ENCODE data around the gene KRI1. TPM values are rescaled to one million over a fixed set of nuclear protein-coding genes. Genes with fewer than 3 reads are reported as not detected.
"Not testable (repeated sequence)": the region's sequence is repeated elsewhere in the genome, so short reads cannot be mapped to it uniquely, and the experiment has no call there.

The KRI1 gene
- total RNA-seq, 2 experiments from 2014 or later: 73.3 to 75.3 TPM

GRCh38 chr19:10554760-10555609, 10.8 kb downstream of the KRI1 start:
- POLR2A ChIA-PET: interaction anchor here (0.7 to 1.2 kb wide), 4 partner anchors 11 to 83 kb away, joined by 3 to 5 read pairs (median 4); partner anchors contain the start of gene KRI1
- CTCF ChIA-PET: interaction anchor here (0.5 to 4.1 kb wide), 9 partner anchors 10 to 318 kb away, joined by 4 to 26 read pairs (median 5); partner anchors contain the start of genes CDKN2D, KRI1 and QTRT1

- POLR2A ChIA-PET: interaction anchor here (0.7 to 1.1 kb wide), 3 partner anchors 9 to 237 kb away, joined by 3 to 5 read pairs (median 3); no protein-coding TSS in a partner anchor
- CTCF ChIA-PET: interaction anchor here (0.5 to 4.1 kb wide), 12 partner anchors 9 to 164 kb away, joined by 3 to 26 read pairs (median 5); partner anchors contain the start of genes ATG4D, CDKN2D, DNM2 and KRI1
Observed at GRCh38 chr19:10553943-10554381, 11.8 kb downstream of the KRI1 start.

GRCh38 chr19:10553087-10553667, 12.6 kb downstream of the KRI1 start:
- ChIA-PET POLR2A (interaction anchor here (0.6 to 1.6 kb wide), 8 partner anchors 8 to 377 kb away, joined by 3 to 7 read pairs (median 6); partner anchors contain the start of genes KRI1 and S1PR5), CTCF (interaction anchor here (0.7 to 4.1 kb wide), 10 partner anchors 9 to 164 kb away, joined by 3 to 26 read pairs (median 6); partner anchors contain the start of genes ATG4D, CDKN2D, DNM2 and KRI1)

GRCh38 chr19:10552510-10553053, 13.2 kb downstream of the KRI1 start:
- ChIA-PET CTCF (interaction anchor here (0.5 to 4.1 kb wide), 13 partner anchors 8 to 165 kb away, joined by 3 to 26 read pairs (median 4); partner anchors contain the start of genes ATG4D, CDC37, CDKN2D and DNM2), POLR2A (interaction anchor here (0.6 to 1.6 kb wide), 5 partner anchors 8 to 36 kb away, joined by 3 to 6 read pairs (median 4); partner anchors contain the start of genes KRI1 and S1PR5)

GRCh38 chr19:10551698-10552301, 14.0 kb downstream of the KRI1 start:
- ChIA-PET CTCF (interaction anchor here (0.5 to 4.1 kb wide), 12 partner anchors 9 to 161 kb away, joined by 3 to 26 read pairs (median 3); partner anchors contain the start of genes ATG4D, CDC37 and KRI1), POLR2A (interaction anchor here (0.5 to 1.6 kb wide), 3 partner anchors 14 to 221 kb away, joined by 3 to 7 read pairs (median 6); partner anchors contain the start of gene KRI1)

GRCh38 chr19:10551006-10551405, 14.8 kb downstream of the KRI1 start:
- ChIA-PET CTCF (interaction anchor here (0.5 to 4.1 kb wide), 9 partner anchors 9 to 160 kb away, joined by 3 to 26 read pairs (median 3); partner anchors contain the start of genes ATG4D, CDC37 and KRI1), POLR2A (interaction anchor here (0.6 to 0.7 kb wide), 2 partner anchors 39 to 86 kb away, joined by 4 to 7 read pairs; no protein-coding TSS in a partner anchor)

- CTCF ChIA-PET: interaction anchor here (1.0 kb wide), 1 partner anchor 134 kb away, joined by 3 read pairs; no protein-coding TSS in a partner anchor
- POLR2A ChIA-PET: no interaction called here
Observed at GRCh38 chr19:10550336-10550735, 15.5 kb downstream of the KRI1 start.

GRCh38 chr19:10549733-10550132, 16.1 kb downstream of the KRI1 start:
- POLR2A ChIA-PET: no interaction called here
- CTCF ChIA-PET: no interaction called here

- ChIA-PET POLR2A (no interaction called here), CTCF (no interaction called here)
Observed at GRCh38 chr19:10548746-10549276, 17.0 kb downstream of the KRI1 start.

GRCh38 chr19:10546817-10547216, 19.0 kb downstream of the KRI1 start:
- ChIA-PET CTCF (interaction anchor here (0.6 to 2.4 kb wide), 4 partner anchors 19 to 55 kb away, joined by 3 to 6 read pairs (median 4); partner anchors contain the start of gene KRI1), POLR2A (interaction anchor here (0.6 kb wide), 1 partner anchor 109 kb away, joined by 3 read pairs; no protein-coding TSS in a partner anchor)

- CTCF ChIA-PET: interaction anchor here (0.6 to 0.9 kb wide), 2 partner anchors 9 to 158 kb away, joined by 3 to 5 read pairs; no protein-coding TSS in a partner anchor
- POLR2A ChIA-PET: interaction anchor here (0.6 to 1.1 kb wide), 2 partner anchors 8 to 38 kb away, joined by 3 to 10 read pairs; no protein-coding TSS in a partner anchor
Observed at GRCh38 chr19:10544753-10545251, 21.0 kb downstream of the KRI1 start.

GRCh38 chr19:10544242-10544752, 21.5 kb downstream of the KRI1 start:
- ChIA-PET CTCF (interaction anchor here (0.6 to 0.9 kb wide), 2 partner anchors 9 to 158 kb away, joined by 3 to 5 read pairs; no protein-coding TSS in a partner anchor), POLR2A (interaction anchor here (0.6 to 1.1 kb wide), 2 partner anchors 9 to 37 kb away, joined by 3 to 10 read pairs; no protein-coding TSS in a partner anchor)

GRCh38 chr19:10543420-10544241, 22.2 kb downstream of the KRI1 start, which contains the start of gene ATG4D:
TSS of gene ATG4D (plus strand) at chr19:10543904. CDS start at chr19:10544091, 187 bp downstream.
- ChIA-PET POLR2A (interaction anchor here (1.0 kb wide), 1 partner anchor 15 kb away, joined by 4 read pairs; no protein-coding TSS in a partner anchor), CTCF (interaction anchor here (1.1 to 3.1 kb wide), 5 partner anchors 9 to 139 kb away, joined by 3 to 16 read pairs (median 3); no protein-coding TSS in a partner anchor)

GRCh38 chr19:10543059-10543419, 22.8 kb downstream of the KRI1 start:
- POLR2A ChIA-PET: interaction anchor here (1.0 kb wide), 1 partner anchor 16 kb away, joined by 4 read pairs; no protein-coding TSS in a partner anchor

GRCh38 chr19:10539016-10539415, 26.8 kb downstream of the KRI1 start:
- POLR2A ChIA-PET: not testable (repeated sequence)
- CTCF ChIA-PET: interaction anchor here (0.7 to 0.8 kb wide), 2 partner anchors 34 to 163 kb away, joined by 3 read pairs; no protein-coding TSS in a partner anchor

More at GRCh38 chr19:10543059-10543419, 22.8 kb downstream of the KRI1 start:
- CTCF ChIA-PET: interaction anchor here (1.1 to 3.1 kb wide), 7 partner anchors 10 to 139 kb away, joined by 3 to 16 read pairs (median 4); no protein-coding TSS in a partner anchor

Measured in activated CD8-positive, alpha-beta memory T cell treated with anti-CD3 and anti-CD28 coated beads for 36 hours (primary cell).